OCI-LY3 (cell line): ENCODE data around the gene SNTG2.

Source experiments
- EZH2phosphoT487 ChIP-seq: fragments of 200-600 bp; shearing (Covaris generic); IDR thresholded peaks from 2 replicates; pipeline ENCODE4 v1.6.1; 2018; ENCODE audit warnings: antibody characterized with exemption, mixed run types, low read depth
- TF ChIP-seq, protein P1 (sequence below): fragments of 200-600, 300-600 bp; sonication (generic); IDR thresholded peaks from 2 replicates; pipeline ENCODE4 v1.5.1; 2014; ENCODE audit warnings: antibody characterized with exemption, low read length, low read depth

DNA sequence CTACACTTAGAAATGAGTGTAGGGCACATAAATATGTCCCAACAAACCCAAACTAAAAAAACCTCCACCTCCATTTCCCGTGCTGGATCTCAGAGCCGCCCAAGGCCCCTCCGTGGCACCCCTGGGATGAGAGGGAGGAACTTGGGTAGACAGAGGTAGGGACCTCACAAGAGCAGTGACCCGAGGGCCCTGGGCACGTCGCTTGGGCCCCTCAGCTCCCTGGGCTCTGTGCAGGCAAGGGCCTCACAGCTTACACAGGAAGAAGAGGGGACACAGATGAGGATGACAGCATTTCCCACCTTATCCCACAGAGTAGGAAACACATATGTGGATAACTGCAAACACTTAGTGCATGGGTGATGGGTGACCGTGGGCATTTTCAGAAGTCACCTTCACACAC lies 368.7 kb downstream of the SNTG2 start:
- TF ChIP-seq, protein P1, sequence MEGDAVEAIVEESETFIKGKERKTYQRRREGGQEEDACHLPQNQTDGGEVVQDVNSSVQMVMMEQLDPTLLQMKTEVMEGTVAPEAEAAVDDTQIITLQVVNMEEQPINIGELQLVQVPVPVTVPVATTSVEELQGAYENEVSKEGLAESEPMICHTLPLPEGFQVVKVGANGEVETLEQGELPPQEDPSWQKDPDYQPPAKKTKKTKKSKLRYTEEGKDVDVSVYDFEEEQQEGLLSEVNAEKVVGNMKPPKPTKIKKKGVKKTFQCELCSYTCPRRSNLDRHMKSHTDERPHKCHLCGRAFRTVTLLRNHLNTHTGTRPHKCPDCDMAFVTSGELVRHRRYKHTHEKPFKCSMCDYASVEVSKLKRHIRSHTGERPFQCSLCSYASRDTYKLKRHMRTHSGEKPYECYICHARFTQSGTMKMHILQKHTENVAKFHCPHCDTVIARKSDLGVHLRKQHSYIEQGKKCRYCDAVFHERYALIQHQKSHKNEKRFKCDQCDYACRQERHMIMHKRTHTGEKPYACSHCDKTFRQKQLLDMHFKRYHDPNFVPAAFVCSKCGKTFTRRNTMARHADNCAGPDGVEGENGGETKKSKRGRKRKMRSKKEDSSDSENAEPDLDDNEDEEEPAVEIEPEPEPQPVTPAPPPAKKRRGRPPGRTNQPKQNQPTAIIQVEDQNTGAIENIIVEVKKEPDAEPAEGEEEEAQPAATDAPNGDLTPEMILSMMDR: no peak
- no peak for TF ChIP-seq EZH2phosphoT487
